ENCODE data around the gene MEX3A. TPM values are rescaled to one million over a fixed set of nuclear protein-coding genes. Genes with fewer than 3 reads are reported as not detected.
A peak's percentile ranks its signal among the peaks of the same experiment; 100 is the strongest.

MEX3A gene
- total RNA-seq, 1 experiment from 2014 or later, result 68.0 TPM

- Histone ChIP-seq H3K4me1 (ENCODE audit: insufficient read depth, low read length) (no peaks in the 10 kb centered on the region), H3K27me3 (ENCODE audit: insufficient read depth, low read length) (no peaks in the 10 kb centered on the region), H3K9ac (ENCODE audit: extremely low read depth, insufficient read length, low read length) (peak overlapping the region; percentile 53), H2BK20ac (ENCODE audit: low read depth, low read length, poor library complexity, severe bottlenecking) (no peak overlapping the region), H2AFZ (ENCODE audit: low read length) (no peak overlapping the region), H3K79me2 (ENCODE audit: insufficient read depth, low read length) (no peaks in the 10 kb centered on the region), H2BK15ac (ENCODE audit: low read depth, low read length) (no peak overlapping the region), H4K8ac (replicated peaks; ENCODE audit: insufficient read length, low read depth, low read length) (no peak overlapping the region), H3K14ac (ENCODE audit: insufficient read depth, low read length) (peak overlapping the region; percentile 38), H3K23me2 (ENCODE audit: insufficient read length, low read depth, low read length, poor library complexity, severe bottlenecking) (peaks cover 13% of the 10 kb centered on the region), H3K79me1 (ENCODE audit: insufficient read depth, low read depth, low read length, poor library complexity, severe bottlenecking) (no peaks in the 10 kb centered on the region), H3K18ac (ENCODE audit: insufficient read length, low read depth, low read length) (peak overlapping the region; percentile 36), H2AK5ac (ENCODE audit: insufficient read length, low read length) (no peak overlapping the region), H3K23ac (ENCODE audit: insufficient read length, low read depth, low read length) (no peak overlapping the region), H2BK120ac (ENCODE audit: low read depth, low read length, poor library complexity, severe bottlenecking) (no peak overlapping the region), H2BK5ac (ENCODE audit: insufficient read length, low read length) (no peak overlapping the region), H3K27ac (ENCODE audit: insufficient read length, low read depth, low read length) (no peak overlapping the region), H4K20me1 (ENCODE audit: control insufficient read depth, insufficient read depth, insufficient read length) (no peaks in the 10 kb centered on the region), H3K4ac (ENCODE audit: low read depth, low read length) (no peak overlapping the region), H2BK12ac (ENCODE audit: insufficient read length, low read depth, low read length) (no peak overlapping the region), H3K9me3 (ENCODE audit: control insufficient read depth, low read depth, low read length) (no peaks in the 10 kb centered on the region), H3K4me2 (ENCODE audit: insufficient read depth, insufficient read length, low read length) (peak overlapping the region; percentile 95), H3T11ph (ENCODE audit: low read length) (no peak overlapping the region), H3K56ac (ENCODE audit: insufficient read length, low read depth, low read length) (no peak overlapping the region), H4K91ac (ENCODE audit: insufficient read length, low read depth, low read length) (no peak overlapping the region), H4K5ac (ENCODE audit: insufficient read length, low read depth, low read length) (no peak overlapping the region)
- TF ChIP-seq CTCF (conservative IDR thresholded peaks at IDR 0.05), result no peak
- no CpG with 5 or more reads among the region's 49 CpGs for WGBS (ENCODE audit: extremely low coverage, insufficient read length, low lambda C conversion rate)
- DNase-seq, result peak; percentile 52
- H3K4me1 Mint-ChIP-seq, result peaks cover 36 to 49% of the 10 kb centered on the region in 2 experiments
- H3K4me3 Mint-ChIP-seq, result peak overlapping the region; percentile 80 to 93
- H3K27ac Mint-ChIP-seq, result peak overlapping the region in 1 of 3 experiments; percentile 85; a peak in 1 of 7 replicates
- no peaks in the 10 kb centered on the region; a peak in 1 of 5 replicates for H3K9me3 Mint-ChIP-seq
- peaks cover 9% of the 10 kb centered on the region for H3K27me3 Mint-ChIP-seq (ENCODE audit: low read depth)
- H3K36me3 Mint-ChIP-seq (ENCODE audit: insufficient read depth in 1 of 3, low read depth in 3 of 3), result peaks cover 0 to 3% (median 0%) of the 10 kb centered on the region in 3 experiments; a peak in 3 of 7 replicates
Observed at GRCh38 chr1:156114919-156115513, 32.8 kb upstream of the MEX3A start.

All from H9 (cell line).